GM12864 (cell line): ENCODE results near the gene DZIP1.
A peak's percentile ranks its signal among the peaks of the same experiment; 100 is the strongest.

Experiments used
- DNase-seq: peaks from one replicate; pipeline ENCODE4 v3.0.0-alpha.2; 2011; ENCODE audit warnings: low read depth
- H3K4me3 ChIP-seq: 2 replicates; pipeline ENCODE4 v1.5.1; 2011; ENCODE audit warnings: mild to moderate bottlenecking, low read depth, low read length, control low read depth
- TF ChIP-seq, protein P1 (sequence below): IDR thresholded peaks from 2 replicates; pipeline ENCODE4 v1.5.1; 2011; ENCODE audit warnings: low read depth, mild to moderate bottlenecking, moderate library complexity, low read length, control low read depth, inconsistent platforms; ENCODE audit errors: missing control alignments

DZIP1 gene

DNA sequence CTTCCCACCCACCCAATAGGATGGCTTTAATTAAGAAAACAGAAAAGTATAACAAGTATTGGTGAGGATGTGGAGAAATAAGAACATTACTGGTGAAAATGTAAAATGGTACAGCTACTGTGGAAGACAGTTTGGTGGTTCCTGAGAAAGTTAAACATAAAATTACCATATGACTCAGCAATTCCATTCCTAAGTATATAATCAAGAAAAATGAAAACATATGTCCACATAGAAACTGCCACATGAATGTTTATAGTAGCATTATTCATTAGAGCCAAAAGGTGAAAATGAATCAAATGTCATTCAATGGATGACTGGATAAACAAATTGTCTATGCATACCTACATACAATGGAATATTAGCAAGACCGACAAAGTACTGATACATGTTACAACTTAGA, 16.9 kb downstream of the DZIP1 start:
- no peak for DNase-seq
- TF ChIP-seq, protein P1, sequence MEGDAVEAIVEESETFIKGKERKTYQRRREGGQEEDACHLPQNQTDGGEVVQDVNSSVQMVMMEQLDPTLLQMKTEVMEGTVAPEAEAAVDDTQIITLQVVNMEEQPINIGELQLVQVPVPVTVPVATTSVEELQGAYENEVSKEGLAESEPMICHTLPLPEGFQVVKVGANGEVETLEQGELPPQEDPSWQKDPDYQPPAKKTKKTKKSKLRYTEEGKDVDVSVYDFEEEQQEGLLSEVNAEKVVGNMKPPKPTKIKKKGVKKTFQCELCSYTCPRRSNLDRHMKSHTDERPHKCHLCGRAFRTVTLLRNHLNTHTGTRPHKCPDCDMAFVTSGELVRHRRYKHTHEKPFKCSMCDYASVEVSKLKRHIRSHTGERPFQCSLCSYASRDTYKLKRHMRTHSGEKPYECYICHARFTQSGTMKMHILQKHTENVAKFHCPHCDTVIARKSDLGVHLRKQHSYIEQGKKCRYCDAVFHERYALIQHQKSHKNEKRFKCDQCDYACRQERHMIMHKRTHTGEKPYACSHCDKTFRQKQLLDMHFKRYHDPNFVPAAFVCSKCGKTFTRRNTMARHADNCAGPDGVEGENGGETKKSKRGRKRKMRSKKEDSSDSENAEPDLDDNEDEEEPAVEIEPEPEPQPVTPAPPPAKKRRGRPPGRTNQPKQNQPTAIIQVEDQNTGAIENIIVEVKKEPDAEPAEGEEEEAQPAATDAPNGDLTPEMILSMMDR, result no peak
- H3K4me3 ChIP-seq, result no peak overlapping the region

DNA sequence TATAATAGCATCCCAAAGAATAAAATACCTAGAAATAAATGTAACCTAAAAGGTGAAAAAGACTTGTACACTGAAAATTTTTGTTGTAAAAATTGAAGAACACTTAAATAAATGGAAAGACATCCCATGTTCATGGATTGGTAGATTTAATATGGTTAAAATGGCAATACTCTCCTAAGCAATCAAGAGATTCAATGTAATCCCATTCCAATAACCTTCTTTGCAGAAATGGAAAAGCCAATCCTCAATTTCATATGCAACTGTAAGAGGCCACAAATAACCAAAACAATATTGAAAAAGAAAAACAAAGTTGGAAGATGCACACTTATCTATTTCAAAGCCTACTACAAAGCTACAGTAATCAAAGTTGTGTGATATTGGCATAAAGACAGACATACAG, 17.7 kb downstream of the DZIP1 start:
- TF ChIP-seq, protein P1, result no peak
- H3K4me3 ChIP-seq, result no peak overlapping the region
- DNase-seq, result no peak

DNA sequence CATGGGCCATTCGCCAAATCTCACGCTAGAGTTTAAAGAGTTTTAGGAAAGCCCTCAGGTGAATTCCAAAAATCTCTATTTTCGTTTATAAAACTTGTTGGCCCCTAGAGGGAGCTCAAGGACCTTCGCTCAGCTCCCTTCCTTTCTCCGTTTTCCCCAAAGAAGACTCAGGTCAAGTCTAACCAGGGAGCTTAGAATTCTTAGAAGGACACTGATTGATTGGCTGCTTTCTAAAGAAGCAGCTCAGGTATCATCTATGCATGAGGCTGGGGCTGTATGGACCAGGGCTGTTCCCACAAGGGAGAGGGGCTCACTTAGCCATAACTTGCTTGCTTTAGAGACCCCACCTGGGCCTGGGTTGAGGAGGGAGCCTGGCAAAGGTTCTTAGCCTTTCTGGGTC, 20.5 kb downstream of the DZIP1 start:
- TF ChIP-seq, protein P1, result peak; percentile 70
- H3K4me3 ChIP-seq, result no peak overlapping the region
- peak; percentile 12 for DNase-seq

DNA sequence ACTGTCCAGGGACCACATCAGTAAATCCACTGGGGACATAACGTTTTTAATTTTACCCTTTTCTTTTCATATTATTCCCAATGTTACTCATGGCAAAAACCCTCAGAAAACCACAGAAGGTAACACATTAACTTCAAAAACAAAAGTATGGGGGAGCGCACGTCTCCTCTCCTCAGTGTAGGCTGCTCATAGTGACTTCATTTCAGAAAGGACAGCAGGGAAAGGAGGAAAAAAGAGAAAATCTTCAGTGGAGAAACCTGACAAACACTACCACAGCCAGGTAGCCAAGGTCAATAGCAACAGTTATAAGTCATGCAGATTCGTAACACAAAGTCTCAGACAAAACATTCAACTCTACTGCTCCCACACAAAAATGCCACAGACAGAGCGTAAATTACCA, 21.4 kb downstream of the DZIP1 start:
- TF ChIP-seq, protein P1, result no peak
- no peak for DNase-seq
- no peak overlapping the region for H3K4me3 ChIP-seq

DNA sequence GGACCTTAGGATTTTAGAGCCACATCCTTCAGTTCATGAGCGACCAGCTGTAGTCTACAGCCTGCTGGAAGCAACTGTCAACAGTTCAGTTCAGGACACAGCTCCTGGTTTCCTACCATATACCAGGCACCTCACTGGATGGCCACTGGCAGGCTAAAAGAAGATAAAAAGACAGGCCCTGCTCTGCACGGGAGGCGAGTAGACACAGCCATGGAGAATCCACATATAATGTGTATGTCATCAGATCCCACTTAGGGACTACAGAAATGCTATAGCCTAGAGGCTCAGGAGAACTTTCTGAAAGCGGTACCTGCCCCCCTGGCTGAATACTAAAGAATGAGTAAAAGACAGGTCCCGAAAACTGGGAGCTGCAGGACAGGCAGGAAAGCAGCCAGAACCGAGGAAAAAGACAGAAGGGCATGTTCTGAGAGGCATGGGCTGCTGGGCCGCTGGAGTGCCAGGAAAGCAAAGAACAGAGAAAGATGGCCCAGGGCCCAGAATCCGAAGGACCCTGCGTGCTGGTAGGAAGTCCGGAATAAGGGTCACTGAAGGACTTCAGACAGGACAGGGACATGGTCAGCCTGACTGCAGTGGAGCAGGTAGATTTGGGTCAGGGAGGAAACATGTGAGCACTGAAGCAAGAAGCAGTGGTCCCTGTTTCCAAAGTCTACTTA, 23.5 kb downstream of the DZIP1 start:
- TF ChIP-seq, protein P1, result no peak
- no peak for DNase-seq

DNA sequence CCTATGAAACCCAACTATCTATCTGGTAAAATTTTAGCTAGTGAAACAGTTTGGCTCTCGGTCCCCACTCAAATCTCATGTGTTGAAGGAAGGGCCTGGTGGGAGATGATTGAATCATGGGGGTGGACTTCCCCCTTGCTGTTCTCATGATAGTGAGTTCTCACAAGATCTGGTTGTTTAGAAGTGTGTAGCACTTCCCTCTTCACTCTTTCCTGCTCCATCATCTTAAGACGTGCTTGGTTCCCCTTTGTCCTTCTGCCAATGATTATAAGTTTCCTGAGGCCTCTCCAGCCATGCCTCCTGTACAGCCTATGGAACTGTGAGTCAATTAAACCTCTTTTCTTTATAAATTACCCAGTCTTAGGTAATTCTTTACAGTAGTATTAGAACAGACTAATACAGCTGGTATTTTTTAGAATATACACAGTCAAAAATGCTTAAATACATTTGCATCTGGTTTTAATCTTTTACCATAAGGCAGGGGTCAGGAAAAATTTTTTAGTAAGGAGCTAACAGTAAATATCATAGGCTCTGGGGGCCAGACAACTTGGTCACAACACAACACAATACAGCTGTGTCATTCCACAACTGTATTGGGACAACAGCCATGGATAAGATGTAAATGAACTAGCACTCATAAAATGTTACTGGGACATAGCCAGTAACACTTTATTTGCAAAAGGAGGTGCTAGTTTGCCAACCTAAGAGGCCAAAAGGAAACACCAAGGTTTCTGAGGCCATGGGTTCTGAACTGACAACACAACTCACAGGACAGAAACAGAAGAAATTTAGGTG, 24.3 kb downstream of the DZIP1 start:
- TF ChIP-seq, protein P1, result no peak
- no peak overlapping the region for H3K4me3 ChIP-seq
- no peak for DNase-seq

More for the DNA sequence above, 23.5 kb downstream of the DZIP1 start:
- no peak overlapping the region for H3K4me3 ChIP-seq
